AG10803 (cell line): Measurements from ENCODE around the gene PBX2.

Experiments
- DNase-seq: peaks from one replicate; pipeline ENCODE4 v3.0.0; 2010; ENCODE audit warnings: low read depth
- H3K4me3 ChIP-seq: 2 replicates; pipeline ENCODE4 v1.5.1; 2011; ENCODE audit warnings: mild to moderate bottlenecking, low read length, control low read depth
- TF ChIP-seq, protein P1 (sequence below): conservative IDR thresholded peaks from 2 replicates; pipeline ENCODE4 v1.5.1; 2011; ENCODE audit warnings: mild to moderate bottlenecking, low read length, control low read depth, inconsistent platforms

PBX2 gene

GRCh38 chr6:32140420-32141046 is 49.5 kb downstream of the PBX2 start:
- H3K4me3 ChIP-seq = no peak overlapping the region
- no peak for DNase-seq
- TF ChIP-seq, protein P1, sequence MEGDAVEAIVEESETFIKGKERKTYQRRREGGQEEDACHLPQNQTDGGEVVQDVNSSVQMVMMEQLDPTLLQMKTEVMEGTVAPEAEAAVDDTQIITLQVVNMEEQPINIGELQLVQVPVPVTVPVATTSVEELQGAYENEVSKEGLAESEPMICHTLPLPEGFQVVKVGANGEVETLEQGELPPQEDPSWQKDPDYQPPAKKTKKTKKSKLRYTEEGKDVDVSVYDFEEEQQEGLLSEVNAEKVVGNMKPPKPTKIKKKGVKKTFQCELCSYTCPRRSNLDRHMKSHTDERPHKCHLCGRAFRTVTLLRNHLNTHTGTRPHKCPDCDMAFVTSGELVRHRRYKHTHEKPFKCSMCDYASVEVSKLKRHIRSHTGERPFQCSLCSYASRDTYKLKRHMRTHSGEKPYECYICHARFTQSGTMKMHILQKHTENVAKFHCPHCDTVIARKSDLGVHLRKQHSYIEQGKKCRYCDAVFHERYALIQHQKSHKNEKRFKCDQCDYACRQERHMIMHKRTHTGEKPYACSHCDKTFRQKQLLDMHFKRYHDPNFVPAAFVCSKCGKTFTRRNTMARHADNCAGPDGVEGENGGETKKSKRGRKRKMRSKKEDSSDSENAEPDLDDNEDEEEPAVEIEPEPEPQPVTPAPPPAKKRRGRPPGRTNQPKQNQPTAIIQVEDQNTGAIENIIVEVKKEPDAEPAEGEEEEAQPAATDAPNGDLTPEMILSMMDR = no peak

DNA sequence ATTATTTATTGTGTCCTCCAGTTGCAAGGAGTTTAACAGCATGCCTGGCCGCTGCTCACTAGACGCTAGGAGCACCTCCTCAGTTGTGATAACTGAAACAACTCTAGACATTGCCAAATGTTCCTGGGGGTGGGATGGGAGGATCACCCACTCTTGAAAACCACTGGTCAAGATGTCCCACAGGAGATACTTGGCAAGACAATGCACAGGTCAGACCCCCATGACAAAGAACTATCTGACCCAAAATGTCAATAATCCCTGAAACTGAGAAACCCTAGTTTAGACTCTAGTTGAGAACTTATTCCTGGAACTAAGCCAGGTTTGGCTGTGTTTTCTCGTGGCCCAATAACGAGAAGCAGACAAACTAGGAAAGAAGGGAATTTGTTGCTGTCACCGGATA is 50.4 kb downstream of the PBX2 start:
- DNase-seq = no peak
- no peak overlapping the region for H3K4me3 ChIP-seq
- TF ChIP-seq, protein P1 = no peak

DNA sequence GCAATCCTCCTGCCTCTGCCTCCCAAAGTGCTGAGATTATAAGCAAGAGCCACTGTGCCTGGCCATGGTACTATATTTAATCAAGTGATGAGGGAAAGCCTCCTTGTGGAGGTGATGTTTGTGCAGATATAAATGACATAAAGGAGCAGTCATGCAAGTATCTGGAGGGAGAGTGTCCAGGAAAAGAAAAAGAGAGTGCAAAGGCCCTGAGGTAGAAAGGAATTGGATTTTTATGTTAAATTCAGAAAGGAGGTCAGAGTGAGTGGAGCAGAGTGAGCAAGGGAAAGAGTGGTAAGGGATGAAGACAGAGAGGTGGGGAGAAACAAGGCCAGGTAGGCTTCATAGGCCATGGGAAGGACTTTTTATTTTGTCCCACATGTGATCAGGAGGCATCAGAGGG is 52.5 kb downstream of the PBX2 start:
- no peak for DNase-seq
- TF ChIP-seq, protein P1 = no peak
- H3K4me3 ChIP-seq = no peak overlapping the region
